Mucosa of rectum (tissue), 2 donors: ENCODE measurements around the gene NAE1.
"Not testable (repeated sequence)": the region's sequence is repeated elsewhere in the genome, so short reads cannot be mapped to it uniquely, and the experiment has no call there.

Experiments
- H3K27ac ChIP-seq, 2 donors: one replicate each; pipeline ENCODE4 v1.7.0; 2013; ENCODE audit warnings: inconsistent platforms in 2 of 2, low read depth in 2 of 2, low read length in 2 of 2
- H3K27me3 ChIP-seq, 2 donors: one replicate each; pipeline ENCODE4 v1.7.0; 2013; ENCODE audit warnings: low read length in 2 of 2; ENCODE audit not compliant: control insufficient read depth in 2 of 2, insufficient read depth in 2 of 2
- H3K36me3 ChIP-seq, 2 donors: one replicate each; pipeline ENCODE4 v1.7.0; 2013; ENCODE audit warnings: low read length in 2 of 2; ENCODE audit not compliant: control insufficient read depth in 2 of 2, insufficient read depth in 2 of 2
- H3K4me1 ChIP-seq, 2 donors: one replicate each; pipeline ENCODE4 v1.7.0; 2013; ENCODE audit warnings: low read length in 2 of 2, mild to moderate bottlenecking in 1 of 2; ENCODE audit not compliant: control insufficient read depth in 2 of 2, insufficient read depth in 2 of 2
- H3K4me3 ChIP-seq, 2 donors: one replicate each; pipeline ENCODE4 v1.7.0; 2013; ENCODE audit warnings: low read length in 2 of 2
- H3K9ac ChIP-seq, 2 donors: one replicate each; pipeline ENCODE4 v1.7.0; 2013; ENCODE audit warnings: low read length in 2 of 2, low read depth in 1 of 2, mild to moderate bottlenecking in 1 of 2
- H3K9me3 ChIP-seq, 2 donors: one replicate each; pipeline ENCODE4 v1.7.0; 2013; ENCODE audit warnings: low read length in 2 of 2; ENCODE audit not compliant: control insufficient read depth in 2 of 2
- donor health status: healthy.
- donor health status: Normal muscosa, but diverticular disease.

Gene NAE1

GRCh38 chr16:66811043-66811442, 19.7 kb downstream of the NAE1 start:
- H3K4me3 ChIP-seq, result no peak overlapping the region
- H3K36me3 ChIP-seq, result peaks cover 24 to 63% of the 10 kb centered on the region in 2 donors
- H3K9me3 ChIP-seq, result no peaks in the 10 kb centered on the region
- no peak overlapping the region for H3K27ac ChIP-seq
- H3K27me3 ChIP-seq, result no peaks in the 10 kb centered on the region
- no peaks in the 10 kb centered on the region for H3K4me1 ChIP-seq
- H3K9ac ChIP-seq, result no peak overlapping the region

- H3K4me3 ChIP-seq, result no peak overlapping the region
- peaks cover 28 to 65% of the 10 kb centered on the region in 2 donors for H3K36me3 ChIP-seq
- H3K27ac ChIP-seq, result no peak overlapping the region
- no peak overlapping the region for H3K9ac ChIP-seq
- no peaks in the 10 kb centered on the region for H3K27me3 ChIP-seq
- no peaks in the 10 kb centered on the region for H3K9me3 ChIP-seq
- H3K4me1 ChIP-seq, result no peaks in the 10 kb centered on the region
These were observed 20.4 kb downstream of the NAE1 start for GRCh38 chr16:66810391-66810790.

GRCh38 chr16:66809765-66810164, 21.0 kb downstream of the NAE1 start:
- no peak overlapping the region for H3K27ac ChIP-seq
- H3K4me1 ChIP-seq, result no peaks in the 10 kb centered on the region
- no peak overlapping the region for H3K9ac ChIP-seq
- no peak overlapping the region for H3K4me3 ChIP-seq
- H3K27me3 ChIP-seq, result no peaks in the 10 kb centered on the region
- no peaks in the 10 kb centered on the region for H3K9me3 ChIP-seq
- H3K36me3 ChIP-seq, result peaks cover 34 to 68% of the 10 kb centered on the region in 2 donors

GRCh38 chr16:66802159-66802558, 28.6 kb downstream of the NAE1 start:
- H3K27me3 ChIP-seq, result no peaks in the 10 kb centered on the region
- no peak overlapping the region for H3K27ac ChIP-seq
- no peak overlapping the region for H3K9ac ChIP-seq
- H3K4me3 ChIP-seq, result no peak overlapping the region
- peaks cover 21 to 37% of the 10 kb centered on the region in 2 donors for H3K36me3 ChIP-seq
- H3K9me3 ChIP-seq, result no peaks in the 10 kb centered on the region
- H3K4me1 ChIP-seq, result no peaks in the 10 kb centered on the region

- H3K4me3 ChIP-seq, result no peak within 1 kb of the TSS
- no peak within 1 kb of the TSS for H3K9ac ChIP-seq
- no peaks in the 10 kb centered on the region for H3K4me1 ChIP-seq
- no peaks in the 10 kb centered on the region for H3K27me3 ChIP-seq
- no peaks in the 10 kb centered on the region for H3K9me3 ChIP-seq
- no peak within 1 kb of the TSS for H3K27ac ChIP-seq
- peaks cover 21 to 32% of the 10 kb centered on the region in 2 donors for H3K36me3 ChIP-seq
These were observed 29.3 kb downstream of the NAE1 start, which contains the start of gene TERB1 for GRCh38 chr16:66801320-66802105. Gene TERB1 (minus strand): TSS chr16:66801584. CDS start chr16:66796798, 4,786 bp downstream.

GRCh38 chr16:66800856-66801255, 29.9 kb downstream of the NAE1 start:
- H3K4me3 ChIP-seq, result no peak overlapping the region
- H3K4me1 ChIP-seq, result no peaks in the 10 kb centered on the region
- peaks cover 21 to 26% of the 10 kb centered on the region in 2 donors for H3K36me3 ChIP-seq
- H3K9ac ChIP-seq, result no peak overlapping the region
- no peak overlapping the region for H3K27ac ChIP-seq
- H3K27me3 ChIP-seq, result no peaks in the 10 kb centered on the region
- H3K9me3 ChIP-seq, result no peaks in the 10 kb centered on the region

GRCh38 chr16:66798161-66798560, 32.6 kb downstream of the NAE1 start:
- Histone ChIP-seq H3K27ac (no peak overlapping the region), H3K27me3 (no peaks in the 10 kb centered on the region), H3K9ac (no peak overlapping the region), H3K36me3 (peaks cover 5 to 6% of the 10 kb centered on the region in 2 donors), H3K4me3 (no peak overlapping the region), H3K4me1 (no peaks in the 10 kb centered on the region), H3K9me3 (no peaks in the 10 kb centered on the region)

- H3K9ac ChIP-seq, H3K27ac ChIP-seq, H3K27me3 ChIP-seq, H3K4me3 ChIP-seq, H3K4me1 ChIP-seq, H3K36me3 ChIP-seq, H3K9me3 ChIP-seq: not testable (repeated sequence)
These were observed 36.8 kb downstream of the NAE1 start for GRCh38 chr16:66793984-66794383.

GRCh38 chr16:66790130-66790733, 40.5 kb downstream of the NAE1 start:
- H3K4me1 ChIP-seq, result no peaks in the 10 kb centered on the region

GRCh38 chr16:66787427-66787826, 43.3 kb downstream of the NAE1 start:
- no peak overlapping the region for H3K27ac ChIP-seq
- no peaks in the 10 kb centered on the region for H3K36me3 ChIP-seq
- no peak overlapping the region for H3K9ac ChIP-seq
- H3K9me3 ChIP-seq, result no peaks in the 10 kb centered on the region
- no peak overlapping the region for H3K4me3 ChIP-seq
- no peaks in the 10 kb centered on the region for H3K4me1 ChIP-seq
- H3K27me3 ChIP-seq, result no peaks in the 10 kb centered on the region

More at GRCh38 chr16:66790130-66790733, 40.5 kb downstream of the NAE1 start:
- Histone ChIP-seq H3K27me3 (no peaks in the 10 kb centered on the region), H3K36me3 (no peaks in the 10 kb centered on the region), H3K9ac (no peak overlapping the region), H3K27ac (no peak overlapping the region), H3K4me3 (no peak overlapping the region), H3K9me3 (no peaks in the 10 kb centered on the region)
